ENCODE results near the gene RANBP6. TPM values are rescaled to one million over a fixed set of nuclear protein-coding genes. Genes with fewer than 3 reads are reported as not detected.
A peak's percentile ranks its signal among the peaks of the same experiment; 100 is the strongest.

The RANBP6 gene
- total and polyA plus RNA-seq, 2 donors (not counting 1 experiment from before 2014, with no cell fraction given), result 7.2 to 25.9 TPM

DNA sequence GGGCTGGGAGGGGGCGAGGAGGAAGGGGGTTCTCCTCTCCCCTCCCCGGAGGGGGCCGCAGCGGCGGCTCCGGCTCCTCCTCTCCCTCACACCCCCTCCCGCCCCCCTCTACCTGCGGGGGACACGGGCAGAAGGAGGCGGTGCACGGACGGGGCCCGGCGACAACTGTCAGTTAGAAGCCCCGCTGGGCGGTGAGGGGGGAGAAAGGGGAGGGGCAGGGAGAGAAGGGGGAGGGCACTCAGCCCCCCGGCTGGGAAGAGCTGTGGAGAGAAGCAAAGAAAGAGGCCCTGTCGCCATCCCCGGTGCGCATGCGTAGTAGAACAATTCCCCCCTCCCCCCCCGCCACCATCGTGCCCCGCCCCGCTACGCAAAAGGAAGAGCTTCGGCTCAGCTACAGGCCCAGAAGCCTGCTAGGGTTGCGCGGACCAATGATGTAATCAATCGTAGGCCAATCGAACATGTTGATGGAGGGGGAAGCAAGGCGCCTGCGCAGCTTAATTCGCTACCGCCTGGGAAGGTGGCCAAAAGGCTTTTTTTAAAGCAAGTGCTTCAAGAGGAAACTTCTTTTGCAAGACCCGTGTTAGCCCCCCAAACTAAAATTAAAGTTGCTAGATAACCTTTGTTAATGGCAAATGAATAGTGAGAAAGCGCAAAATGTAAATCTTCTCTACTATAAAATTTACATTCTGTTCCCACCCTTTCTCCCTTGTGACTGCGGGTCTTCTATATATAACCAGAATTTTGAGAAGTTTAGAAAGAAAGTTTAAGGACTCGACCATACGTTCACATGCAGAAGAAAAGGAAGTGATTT, 7.0 kb downstream of the RANBP6 start:
- peak; percentile 72 for ATAC-seq (ENCODE audit: low read depth)
- H3K36me3 ChIP-seq (replicated peaks in 1 of 2; ENCODE audit: control extremely low read depth in 1 of 2, control insufficient read depth in 1 of 2, extremely low read depth in 1 of 2, insufficient read depth in 2 of 2, low read length in 1 of 2), result peaks cover 0 to 21% of the 10 kb centered on the region in 2 experiments
- intact Hi-C loops (cut with micrococcal nuclease), result loop anchor here (1.0 to 10.0 kb wide), 9 partner anchors 54 to 1331 kb away; partner anchors contain the start of genes AK3, CDC37L1, ERMP1 and PLGRKT

More for the DNA sequence above, 7.0 kb downstream of the RANBP6 start:
- peak; percentile 97 for DNase-seq
- H3K4me1 Mint-ChIP-seq, result peaks cover 49% of the 10 kb centered on the region
- H3K4me2 ChIP-seq (replicated peaks; ENCODE audit: low read depth, low read length, poor library complexity, severe bottlenecking), result peak overlapping the region; percentile 96
- TF ChIP-seq, protein P1, sequence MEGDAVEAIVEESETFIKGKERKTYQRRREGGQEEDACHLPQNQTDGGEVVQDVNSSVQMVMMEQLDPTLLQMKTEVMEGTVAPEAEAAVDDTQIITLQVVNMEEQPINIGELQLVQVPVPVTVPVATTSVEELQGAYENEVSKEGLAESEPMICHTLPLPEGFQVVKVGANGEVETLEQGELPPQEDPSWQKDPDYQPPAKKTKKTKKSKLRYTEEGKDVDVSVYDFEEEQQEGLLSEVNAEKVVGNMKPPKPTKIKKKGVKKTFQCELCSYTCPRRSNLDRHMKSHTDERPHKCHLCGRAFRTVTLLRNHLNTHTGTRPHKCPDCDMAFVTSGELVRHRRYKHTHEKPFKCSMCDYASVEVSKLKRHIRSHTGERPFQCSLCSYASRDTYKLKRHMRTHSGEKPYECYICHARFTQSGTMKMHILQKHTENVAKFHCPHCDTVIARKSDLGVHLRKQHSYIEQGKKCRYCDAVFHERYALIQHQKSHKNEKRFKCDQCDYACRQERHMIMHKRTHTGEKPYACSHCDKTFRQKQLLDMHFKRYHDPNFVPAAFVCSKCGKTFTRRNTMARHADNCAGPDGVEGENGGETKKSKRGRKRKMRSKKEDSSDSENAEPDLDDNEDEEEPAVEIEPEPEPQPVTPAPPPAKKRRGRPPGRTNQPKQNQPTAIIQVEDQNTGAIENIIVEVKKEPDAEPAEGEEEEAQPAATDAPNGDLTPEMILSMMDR (IDR thresholded peaks at IDR 0.05), result no peak
- no peak for TF ChIP-seq EZH2 (IDR thresholded peaks at IDR 0.05; ENCODE audit: borderline replicate concordance, insufficient read depth, low read depth, low read length, poor library complexity, severe bottlenecking)
- no peaks in the 10 kb centered on the region for H3K27me3 ChIP-seq (replicated peaks in 1 of 4; ENCODE audit: control extremely low read depth in 1 of 4, control insufficient read depth in 3 of 4, insufficient read depth in 4 of 4, low read length in 3 of 4)
- H3K9ac ChIP-seq (ENCODE audit: low read length), result peak overlapping the region; percentile 84
- peak overlapping the region; percentile 95 for H3K4me3 Mint-ChIP-seq
- peak overlapping the region; percentile 43 to 89 (median 73) for H3K4me3 ChIP-seq (ENCODE audit: control extremely low read depth in 1 of 5, extremely low read depth in 1 of 5, insufficient read depth in 1 of 5, low read depth in 2 of 5, low read length in 4 of 5)
- peaks cover 17 to 21% of the 10 kb centered on the region in 2 donors for H3K4me1 ChIP-seq (ENCODE audit: control insufficient read depth in 2 of 2, insufficient read depth in 2 of 2, low read length in 2 of 2)
- ChIA-PET CTCF (interaction anchor here (2.8 kb wide), 1 partner anchor 46 kb away, joined by 12 read pairs; no protein-coding TSS in a partner anchor), POLR2A (interaction anchor here (0.6 to 1.1 kb wide), 7 partner anchors 15 to 1512 kb away, joined by 3 to 5 read pairs (median 3); partner anchors contain the start of genes CDC37L1, ERMP1 and UHRF2)
- H3K27ac Mint-ChIP-seq, result peak overlapping the region; percentile 89
- WGBS (ENCODE audit: insufficient coverage), result 0% methylated on average over 7 of the region's 40 CpGs
- no peaks in the 10 kb centered on the region for H3K27me3 Mint-ChIP-seq
- peaks cover 3% of the 10 kb centered on the region for H3K9me3 Mint-ChIP-seq (ENCODE audit: insufficient read depth)
- H3K9me3 ChIP-seq (ENCODE audit: control extremely low read depth in 1 of 3, control insufficient read depth in 2 of 3, insufficient read depth in 1 of 3, low read length in 2 of 3), result no peaks in the 10 kb centered on the region
- peaks cover 4% of the 10 kb centered on the region for H4K20me1 ChIP-seq (ENCODE audit: control insufficient read depth, insufficient read depth, low read length, poor library complexity, severe bottlenecking)
- peak overlapping the region; percentile 86 to 91 for H3K27ac ChIP-seq (ENCODE audit: low read length in 2 of 2)
- H2AFZ ChIP-seq (ENCODE audit: insufficient read depth, low read depth, low read length, poor library complexity, severe bottlenecking), result peak overlapping the region; percentile 79
- H3K79me2 ChIP-seq (ENCODE audit: control insufficient read depth, insufficient read depth, low read length), result peaks cover 35% of the 10 kb centered on the region
